DMS53 (cell line): ENCODE measurements around the gene NAA16.
"Not testable (repeated sequence)": the region's sequence is repeated elsewhere in the genome, so short reads cannot be mapped to it uniquely, and the experiment has no call there.

ENCODE experiments used
- DNase-seq: peaks from one replicate; lab custom pipeline; 2025; lab: John Stamatoyannopoulos, UW

The NAA16 gene

GRCh38 chr13:41356385-41356648, 45.2 kb downstream of the NAA16 start:
- DNase-seq, result not testable (repeated sequence)

GRCh38 chr13:41356786-41357185, 45.7 kb downstream of the NAA16 start:
- no peak for DNase-seq

- no peak for DNase-seq
These were observed 50.4 kb downstream of the NAA16 start for GRCh38 chr13:41361491-41361890.

GRCh38 chr13:41364043-41364442, 53.0 kb downstream of the NAA16 start:
- DNase-seq, result no peak

- DNase-seq, result no peak
These were observed 54.6 kb downstream of the NAA16 start for GRCh38 chr13:41365631-41366030.

GRCh38 chr13:41370736-41371135, 59.7 kb downstream of the NAA16 start:
- DNase-seq, result no peak

GRCh38 chr13:41377446-41377845, 66.4 kb downstream of the NAA16 start:
- DNase-seq, result no peak

- no peak for DNase-seq
These were observed 71.4 kb downstream of the NAA16 start for GRCh38 chr13:41382431-41382830.

GRCh38 chr13:41383386-41383785, 72.3 kb downstream of the NAA16 start:
- DNase-seq, result no peak

GRCh38 chr13:41384749-41385503, 73.9 kb downstream of the NAA16 start:
- no peak for DNase-seq

GRCh38 chr13:41386211-41386610, 75.1 kb downstream of the NAA16 start:
- DNase-seq, result no peak

GRCh38 chr13:41387576-41387975, 76.5 kb downstream of the NAA16 start:
- DNase-seq, result no peak

- no peak for DNase-seq
These were observed 77.2 kb downstream of the NAA16 start for GRCh38 chr13:41388143-41388881.

GRCh38 chr13:41389580-41389979, 78.5 kb downstream of the NAA16 start:
- no peak for DNase-seq

GRCh38 chr13:41394166-41394565, 83.1 kb downstream of the NAA16 start:
- DNase-seq, result no peak

GRCh38 chr13:41398494-41399170, 87.6 kb downstream of the NAA16 start:
- no peak for DNase-seq

- peak; percentile 5 for DNase-seq
These were observed 90.3 kb downstream of the NAA16 start for GRCh38 chr13:41401366-41401765.

- DNase-seq, result no peak
These were observed 91.8 kb downstream of the NAA16 start for GRCh38 chr13:41402691-41403511.

- DNase-seq, result no peak
These were observed 92.9 kb downstream of the NAA16 start for GRCh38 chr13:41403983-41404382.

- no peak for DNase-seq
These were observed 94.3 kb downstream of the NAA16 start for GRCh38 chr13:41405367-41405766.

GRCh38 chr13:41407380-41407779, 96.3 kb downstream of the NAA16 start:
- no peak for DNase-seq

- no peak for DNase-seq
These were observed 97.1 kb downstream of the NAA16 start for GRCh38 chr13:41408121-41408520.
